Ishikawa (cell line): ENCODE measurements around the gene KTI12.

Experiments
- CEBPB ChIP-seq: IDR thresholded peaks from 2 replicates; pipeline ENCODE4 v1.6.1; 2012
- CREB1 ChIP-seq: IDR thresholded peaks from 2 replicates; pipeline ENCODE4 v1.6.1; 2012; ENCODE audit warnings: low read depth
- EGR1 ChIP-seq: IDR thresholded peaks from 2 replicates; pipeline ENCODE4 v1.6.1; 2012
- EP300 ChIP-seq: IDR thresholded peaks from 2 replicates; pipeline ENCODE4 v1.6.1; 2012; ENCODE audit warnings: borderline replicate concordance
- FOXM1 ChIP-seq: IDR thresholded peaks from 2 replicates; pipeline ENCODE4 v1.6.1; 2012; ENCODE audit warnings: low read depth, borderline replicate concordance
- MAX ChIP-seq: IDR thresholded peaks from 2 replicates; pipeline ENCODE4 v1.6.1; 2012
- NFIC ChIP-seq: IDR thresholded peaks from 2 replicates; pipeline ENCODE4 v1.6.1; 2012
- RAD21 ChIP-seq: IDR thresholded peaks from 2 replicates; pipeline ENCODE4 v1.6.1; 2012; ENCODE audit warnings: low read depth
- REST ChIP-seq: IDR thresholded peaks from 2 replicates; pipeline ENCODE4 v1.6.1; 2012; ENCODE audit warnings: low read depth, mild to moderate bottlenecking
- TAF1 ChIP-seq: IDR thresholded peaks from 2 replicates; pipeline ENCODE4 v1.6.1; 2012; ENCODE audit warnings: low read depth, mild to moderate bottlenecking
- TCF12 ChIP-seq: IDR thresholded peaks from 2 replicates; pipeline ENCODE4 v1.6.1; 2012; ENCODE audit warnings: low read depth
- TEAD4 ChIP-seq: IDR thresholded peaks from 2 replicates; pipeline ENCODE4 v1.6.1; 2012
- USF1 ChIP-seq: IDR thresholded peaks from 2 replicates; pipeline ENCODE4 v1.6.1; 2012
- YY1 ChIP-seq: IDR thresholded peaks from 2 replicates; pipeline ENCODE4 v1.6.1; 2012; ENCODE audit warnings: low read depth
- ZBTB7A ChIP-seq: IDR thresholded peaks from 2 replicates; pipeline ENCODE4 v1.6.1; 2012; ENCODE audit warnings: low read depth

The KTI12 gene

GRCh38 chr1:52033190-52034049, at the start of gene KTI12:
Gene KTI12, minus strand, starts transcription at chr1:52033810. Its CDS starts 49 bp downstream, at chr1:52033761.
- peak; percentile 90 for TF ChIP-seq MAX
- no peak for TF ChIP-seq REST
- no peak for TF ChIP-seq USF1
- TF ChIP-seq TCF12 = 0 out of 2 replicates have a peak, but pooled peaks have one; percentile 50
- TF ChIP-seq TEAD4 = no peak
- TF ChIP-seq TAF1 = peak; percentile 81
- no peak for TF ChIP-seq ZBTB7A
- peak; percentile 67 for TF ChIP-seq CREB1
- peak; percentile 90 for TF ChIP-seq YY1

- no peak for TF ChIP-seq TAF1
- TF ChIP-seq RAD21 = no peak
- no peak for TF ChIP-seq USF1
- TF ChIP-seq REST = no peak
- no peak for TF ChIP-seq TEAD4
- no peak for TF ChIP-seq YY1
- no peak for TF ChIP-seq ZBTB7A
- TF ChIP-seq EP300 = no peak
- TF ChIP-seq TCF12 = no peak
- TF ChIP-seq NFIC = no peak
- no peak for TF ChIP-seq FOXM1
- TF ChIP-seq CEBPB = no peak
- no peak for TF ChIP-seq CREB1
- TF ChIP-seq EGR1 = no peak
- TF ChIP-seq MAX = no peak
Observed at GRCh38 chr1:52080014-52080415, 46.4 kb upstream of the KTI12 start.

GRCh38 chr1:52072291-52072690, 38.7 kb upstream of the KTI12 start:
- TF ChIP-seq YY1 (no peak), TEAD4 (no peak), TAF1 (no peak), CEBPB (no peak), ZBTB7A (no peak), USF1 (no peak)

- TF ChIP-seq YY1 (no peak), REST (no peak), EGR1 (no peak), ZBTB7A (no peak), USF1 (no peak), NFIC (no peak), EP300 (no peak), TAF1 (no peak), CEBPB (no peak), CREB1 (no peak), MAX (no peak), TCF12 (no peak), FOXM1 (no peak), RAD21 (no peak)
Observed at GRCh38 chr1:52070704-52071103, 37.1 kb upstream of the KTI12 start.
